Measurements from ENCODE around the gene TRPC3.

The TRPC3 gene

GRCh38 chr4:121881158-121881557 is 70.7 kb downstream of the TRPC3 start:
- H3K4me3 ChIP-seq (ENCODE audit: low read depth, low read length) = no peak overlapping the region
- no peak for DNase-seq (ENCODE audit: low read depth)

- no peak for DNase-seq (ENCODE audit: low read depth)
- no peak overlapping the region for H3K4me3 ChIP-seq (ENCODE audit: low read depth, low read length)
These were observed 72.7 kb downstream of the TRPC3 start for GRCh38 chr4:121879135-121879534.

GRCh38 chr4:121877041-121877773 is 74.7 kb downstream of the TRPC3 start:
- H3K4me3 ChIP-seq (ENCODE audit: low read depth, low read length) = no peak overlapping the region
- no peak for DNase-seq (ENCODE audit: low read depth)

- DNase-seq (ENCODE audit: low read depth) = no peak
These were observed 75.8 kb downstream of the TRPC3 start for GRCh38 chr4:121876070-121876469.

GRCh38 chr4:121875652-121876051 is 76.2 kb downstream of the TRPC3 start:
- DNase-seq (ENCODE audit: low read depth) = no peak
- H3K4me3 ChIP-seq (ENCODE audit: low read depth, low read length) = no peak overlapping the region

More at GRCh38 chr4:121876070-121876469, 75.8 kb downstream of the TRPC3 start:
- no peak overlapping the region for H3K4me3 ChIP-seq (ENCODE audit: low read depth, low read length)

- H3K4me3 ChIP-seq (ENCODE audit: low read depth, low read length) = no peak overlapping the region
- DNase-seq (ENCODE audit: low read depth) = no peak
These were observed 78.3 kb downstream of the TRPC3 start for GRCh38 chr4:121873604-121874003.

- peak within 1 kb of the TSS; percentile 88 for H3K4me3 ChIP-seq (ENCODE audit: low read depth, low read length)
- DNase-seq (ENCODE audit: low read depth) = peak; percentile 81
These were observed 81.7 kb downstream of the TRPC3 start, which contains the start of gene BBS7 for GRCh38 chr4:121869841-121870822. Gene BBS7, minus strand, starts transcription at chr4:121870474. Its CDS starts 161 bp downstream, at chr4:121870313.

GRCh38 chr4:121863799-121864198 is 88.1 kb downstream of the TRPC3 start:
- H3K4me3 ChIP-seq (ENCODE audit: low read depth, low read length) = no peak overlapping the region
- DNase-seq (ENCODE audit: low read depth) = no peak

GRCh38 chr4:121861426-121861825 is 90.4 kb downstream of the TRPC3 start:
- no peak for DNase-seq (ENCODE audit: low read depth)
- H3K4me3 ChIP-seq (ENCODE audit: low read depth, low read length) = no peak overlapping the region

- H3K4me3 ChIP-seq (ENCODE audit: low read depth, low read length) = no peak overlapping the region
- DNase-seq (ENCODE audit: low read depth) = no peak
These were observed 91.7 kb downstream of the TRPC3 start for GRCh38 chr4:121860121-121860520.

GRCh38 chr4:121851354-121851753 is 100.5 kb downstream of the TRPC3 start:
- no peak overlapping the region for H3K4me3 ChIP-seq (ENCODE audit: low read depth, low read length)
- DNase-seq (ENCODE audit: low read depth) = no peak

GRCh38 chr4:121846662-121847061 is 105.2 kb downstream of the TRPC3 start:
- no peak for DNase-seq (ENCODE audit: low read depth)
- H3K4me3 ChIP-seq (ENCODE audit: low read depth, low read length) = no peak overlapping the region

- no peak overlapping the region for H3K4me3 ChIP-seq (ENCODE audit: low read depth, low read length)
- DNase-seq (ENCODE audit: low read depth) = no peak
These were observed 109.0 kb downstream of the TRPC3 start for GRCh38 chr4:121842862-121843261.

GRCh38 chr4:121838136-121838535 is 113.7 kb downstream of the TRPC3 start:
- DNase-seq (ENCODE audit: low read depth) = no peak
- no peak overlapping the region for H3K4me3 ChIP-seq (ENCODE audit: low read depth, low read length)

GRCh38 chr4:121829511-121829910 is 122.3 kb downstream of the TRPC3 start:
- DNase-seq (ENCODE audit: low read depth) = peak; percentile 7
- no peak overlapping the region for H3K4me3 ChIP-seq (ENCODE audit: low read depth, low read length)

Data from skeletal muscle cell (primary cell).